ENCODE measurements around the gene TRIP10. TPM values are rescaled to one million over a fixed set of nuclear protein-coding genes. Genes with fewer than 3 reads are reported as not detected.

The TRIP10 gene
- total and polyA plus RNA-seq, 7 experiments from 2014 or later: 0.74 to 17.4 (median 5.2) TPM

GRCh38 chr19:6694147-6694815 lies 45.2 kb upstream of the TRIP10 start:
- peaks cover 0 to 6% (median 0%) of the 10 kb centered on the region in 7 donors for H3K4me1 Mint-ChIP-seq
- H3K4me3 ChIP-seq (ENCODE audit: low read length): no peak overlapping the region
- no peaks in the 10 kb centered on the region for H3K4me1 ChIP-seq (ENCODE audit: control insufficient read depth in 2 of 2, insufficient read depth in 2 of 2, low read length in 2 of 2)
- no peaks in the 10 kb centered on the region for H3K36me3 ChIP-seq (ENCODE audit: control insufficient read depth in 2 of 3, insufficient read depth in 3 of 3, low read length in 3 of 3)
- no peaks in the 10 kb centered on the region for H3K36me3 Mint-ChIP-seq
- peaks cover 0 to 5% (median 0%) of the 10 kb centered on the region in 5 donors for H3K27me3 Mint-ChIP-seq
- H3K4me3 Mint-ChIP-seq: no peak overlapping the region
- no peak overlapping the region for H3K27ac ChIP-seq (ENCODE audit: low read depth, low read length)
- H3K27me3 ChIP-seq (ENCODE audit: control insufficient read depth in 2 of 2, insufficient read depth in 2 of 2, low read length in 2 of 2): no peaks in the 10 kb centered on the region
- H3K9me3 ChIP-seq (ENCODE audit: control insufficient read depth in 2 of 3, low read length in 3 of 3): no peaks in the 10 kb centered on the region
- H3K9me3 Mint-ChIP-seq: peaks cover 0 to 3% (median 0%) of the 10 kb centered on the region in 11 donors
- POLR2A ChIA-PET: no interaction called here
- DNase-seq (no peak), ATAC-seq (no peak)
- no peak overlapping the region for H3K27ac Mint-ChIP-seq
- intact Hi-C loops (cut with micrococcal nuclease): no loop called here
- CTCF ChIA-PET: no interaction called here

GRCh38 chr19:6696239-6696820 lies 43.1 kb upstream of the TRIP10 start:
- no peak for ATAC-seq

GRCh38 chr19:6697291-6697690 lies 42.2 kb upstream of the TRIP10 start:
- Mint-ChIP-seq H3K27ac (no peak overlapping the region), H3K27me3 (peaks cover 0 to under 1% (median 0%) of the 10 kb centered on the region in 5 donors), H3K9me3 (no peaks in the 10 kb centered on the region), H3K36me3 (no peaks in the 10 kb centered on the region), H3K4me1 (peaks cover 0 to 6% (median 0%) of the 10 kb centered on the region in 7 donors), H3K4me3 (no peak overlapping the region)
- ATAC-seq (no peak), DNase-seq (no peak)
- POLR2A ChIA-PET: interaction anchor here (0.6 kb wide), 1 partner anchor 40 kb away, joined by 3 read pairs; the partner anchor contains the start of gene GPR108
- CTCF ChIA-PET: no interaction called here
- no peaks in the 10 kb centered on the region for H3K9me3 ChIP-seq (ENCODE audit: control insufficient read depth in 2 of 3, low read length in 3 of 3)
- intact Hi-C loops (cut with micrococcal nuclease): no loop called here
- H3K4me1 ChIP-seq (ENCODE audit: control insufficient read depth in 2 of 2, insufficient read depth in 2 of 2, low read length in 2 of 2): no peaks in the 10 kb centered on the region
- no peaks in the 10 kb centered on the region for H3K27me3 ChIP-seq (ENCODE audit: control insufficient read depth in 2 of 2, insufficient read depth in 2 of 2, low read length in 2 of 2)
- H3K36me3 ChIP-seq (ENCODE audit: control insufficient read depth in 2 of 3, insufficient read depth in 3 of 3, low read length in 3 of 3): no peaks in the 10 kb centered on the region
- no peak overlapping the region for H3K4me3 ChIP-seq (ENCODE audit: low read length)
- H3K27ac ChIP-seq (ENCODE audit: low read depth, low read length): no peak overlapping the region

More at GRCh38 chr19:6696239-6696820, 43.1 kb upstream of the TRIP10 start:
- intact Hi-C loops (cut with micrococcal nuclease): no loop called here
- no peak overlapping the region for H3K4me3 ChIP-seq (ENCODE audit: low read length)
- ChIA-PET POLR2A (no interaction called here), CTCF (no interaction called here)
- Mint-ChIP-seq H3K4me1 (peaks cover 0 to 6% (median 0%) of the 10 kb centered on the region in 7 donors), H3K36me3 (no peaks in the 10 kb centered on the region), H3K9me3 (peaks cover 0 to 3% (median 0%) of the 10 kb centered on the region in 11 donors), H3K27ac (no peak overlapping the region), H3K27me3 (peaks cover 0 to 3% (median 0%) of the 10 kb centered on the region in 5 donors), H3K4me3 (no peak overlapping the region)
- H3K36me3 ChIP-seq (ENCODE audit: control insufficient read depth in 2 of 3, insufficient read depth in 3 of 3, low read length in 3 of 3): no peaks in the 10 kb centered on the region
- no peaks in the 10 kb centered on the region for H3K4me1 ChIP-seq (ENCODE audit: control insufficient read depth in 2 of 2, insufficient read depth in 2 of 2, low read length in 2 of 2)
- H3K9me3 ChIP-seq (ENCODE audit: control insufficient read depth in 2 of 3, low read length in 3 of 3): no peaks in the 10 kb centered on the region
- no peak for DNase-seq
- no peaks in the 10 kb centered on the region for H3K27me3 ChIP-seq (ENCODE audit: control insufficient read depth in 2 of 2, insufficient read depth in 2 of 2, low read length in 2 of 2)
- H3K27ac ChIP-seq (ENCODE audit: low read depth, low read length): no peak overlapping the region

DNA sequence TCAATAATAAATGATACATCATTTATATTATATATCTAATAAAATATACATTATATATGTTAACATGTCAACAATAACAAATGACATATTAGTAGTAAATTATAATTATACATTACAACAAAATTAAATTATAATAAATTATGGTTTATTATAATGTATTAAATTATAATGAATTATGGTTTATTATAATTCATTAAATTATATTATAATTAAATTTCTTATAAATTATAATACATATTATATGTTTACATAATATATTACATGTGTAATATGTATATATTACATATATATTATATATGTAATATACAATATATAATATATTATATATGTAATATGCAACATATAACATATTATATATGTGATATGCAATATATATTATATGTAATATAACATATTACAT lies 39.5 kb upstream of the TRIP10 start:
- Mint-ChIP-seq H3K27me3 (no peaks in the 10 kb centered on the region), H3K4me1 (peaks cover 0 to 6% (median 0%) of the 10 kb centered on the region in 7 donors), H3K27ac (no peak overlapping the region), H3K36me3 (no peaks in the 10 kb centered on the region), H3K4me3 (no peak overlapping the region), H3K9me3 (no peaks in the 10 kb centered on the region)
- Histone ChIP-seq H3K9me3 (ENCODE audit: control insufficient read depth in 2 of 3, low read length in 3 of 3) (no peaks in the 10 kb centered on the region), H3K27ac (ENCODE audit: low read depth, low read length) (no peak overlapping the region), H3K4me3 (ENCODE audit: low read length) (no peak overlapping the region), H3K36me3 (ENCODE audit: control insufficient read depth in 2 of 3, insufficient read depth in 3 of 3, low read length in 3 of 3) (no peaks in the 10 kb centered on the region), H3K4me1 (ENCODE audit: control insufficient read depth in 2 of 2, insufficient read depth in 2 of 2, low read length in 2 of 2) (no peaks in the 10 kb centered on the region), H3K27me3 (ENCODE audit: control insufficient read depth in 2 of 2, insufficient read depth in 2 of 2, low read length in 2 of 2) (no peaks in the 10 kb centered on the region)
- POLR2A ChIA-PET: no interaction called here
- CTCF ChIA-PET: no interaction called here
- intact Hi-C loops (cut with micrococcal nuclease): no loop called here
- DNase-seq (no peak), ATAC-seq (no peak)

DNA sequence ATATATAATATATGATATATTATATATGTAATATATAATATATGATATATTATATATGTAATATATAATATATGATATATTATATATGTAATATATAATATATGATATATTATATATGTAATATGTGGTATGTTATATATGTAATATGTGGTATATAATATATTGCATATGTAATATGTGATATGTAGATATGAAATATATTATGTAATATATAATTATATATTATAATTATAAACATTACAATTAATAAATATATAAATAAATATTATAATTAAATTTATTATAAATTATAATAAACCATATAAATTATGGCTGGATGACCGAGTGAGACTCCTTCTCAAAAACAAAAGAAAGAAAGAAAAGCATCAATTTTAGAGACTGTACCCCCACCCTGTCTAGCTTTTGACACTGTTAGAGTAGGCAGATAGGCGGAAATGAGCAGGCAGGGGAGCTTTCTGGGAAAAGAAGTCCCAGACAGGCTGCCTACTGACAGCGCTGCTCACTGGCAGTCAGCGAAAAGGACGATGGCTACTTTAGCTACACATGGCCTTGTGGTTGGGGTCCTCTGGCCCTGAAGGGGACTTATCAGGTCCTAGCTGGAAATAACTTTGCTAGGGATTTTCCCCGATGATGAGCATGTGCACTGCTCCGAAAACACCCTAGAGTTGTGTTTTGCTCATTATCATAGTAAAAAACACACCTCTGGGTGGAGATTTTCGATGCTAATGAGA lies 38.7 kb upstream of the TRIP10 start:
- intact Hi-C loops (cut with micrococcal nuclease): no loop called here
- Histone ChIP-seq H3K27me3 (ENCODE audit: control insufficient read depth in 2 of 2, insufficient read depth in 2 of 2, low read length in 2 of 2) (no peaks in the 10 kb centered on the region), H3K4me3 (ENCODE audit: low read length) (no peak overlapping the region), H3K9me3 (ENCODE audit: control insufficient read depth in 2 of 3, low read length in 3 of 3) (no peaks in the 10 kb centered on the region), H3K27ac (ENCODE audit: low read depth, low read length) (no peak overlapping the region), H3K36me3 (ENCODE audit: control insufficient read depth in 2 of 3, insufficient read depth in 3 of 3, low read length in 3 of 3) (no peaks in the 10 kb centered on the region), H3K4me1 (ENCODE audit: control insufficient read depth in 2 of 2, insufficient read depth in 2 of 2, low read length in 2 of 2) (no peaks in the 10 kb centered on the region)
- ChIA-PET POLR2A (no interaction called here), CTCF (no interaction called here)
- DNase-seq (no peak), ATAC-seq (no peak)
- no peaks in the 10 kb centered on the region for H3K27me3 Mint-ChIP-seq
- no peaks in the 10 kb centered on the region for H3K9me3 Mint-ChIP-seq
- peaks cover 0 to 6% (median 0%) of the 10 kb centered on the region in 7 donors for H3K4me1 Mint-ChIP-seq
- H3K36me3 Mint-ChIP-seq: no peaks in the 10 kb centered on the region
- no peak overlapping the region for H3K4me3 Mint-ChIP-seq
- H3K27ac Mint-ChIP-seq: no peak overlapping the region

- peaks cover 20 to 37% (median 30%) of the 10 kb centered on the region in 5 donors for H3K27me3 Mint-ChIP-seq
- H3K27ac Mint-ChIP-seq: no peak overlapping the region
- ChIA-PET POLR2A (interaction anchor here (0.6 kb wide), 1 partner anchor 143 kb away, joined by 3 read pairs; no protein-coding TSS in a partner anchor), CTCF (no interaction called here)
- no peaks in the 10 kb centered on the region for H3K36me3 Mint-ChIP-seq
- Histone ChIP-seq H3K4me3 (ENCODE audit: low read length) (no peak overlapping the region), H3K27ac (ENCODE audit: low read depth, low read length) (no peak overlapping the region), H3K9me3 (ENCODE audit: control insufficient read depth in 2 of 3, low read length in 3 of 3) (no peaks in the 10 kb centered on the region), H3K27me3 (ENCODE audit: control insufficient read depth in 2 of 2, insufficient read depth in 2 of 2, low read length in 2 of 2) (peaks cover 0 to 5% of the 10 kb centered on the region in 2 donors), H3K36me3 (ENCODE audit: control insufficient read depth in 2 of 3, insufficient read depth in 3 of 3, low read length in 3 of 3) (no peaks in the 10 kb centered on the region), H3K4me1 (ENCODE audit: control insufficient read depth in 2 of 2, insufficient read depth in 2 of 2, low read length in 2 of 2) (no peaks in the 10 kb centered on the region)
- H3K4me3 Mint-ChIP-seq: no peak overlapping the region
- peaks cover 0 to 19% (median 9%) of the 10 kb centered on the region in 7 donors for H3K4me1 Mint-ChIP-seq
- DNase-seq: no peak
- peaks cover 0 to 4% (median 0%) of the 10 kb centered on the region in 11 donors for H3K9me3 Mint-ChIP-seq
- intact Hi-C loops (cut with micrococcal nuclease): no loop called here
- no peak for ATAC-seq
Measured at GRCh38 chr19:6705931-6706632, 33.4 kb upstream of the TRIP10 start.
